Endometrial microvascular endothelial cells (primary cell): Measurements from ENCODE around the gene USH2A. TPM values are rescaled to one million over a fixed set of nuclear protein-coding genes. Genes with fewer than 3 reads are reported as not detected.

Source experiments
- in situ Hi-C: cut with HindIII; loops from 2 replicates; pipeline ENCODE4 v1.10.0; 2017; ENCODE audit warnings: low sequenced_read_pairs, low pct_unique_long_range_greater_than_20kb; ENCODE audit errors: inconsistent ontology term
- total RNA-seq: library from RNA; depleted of rRNA; stranded (reverse); fragments of >200 nt; gene quantifications from one replicate; pipeline ENCODE4 v1.2.3, GENCODE V29; 2015; ENCODE audit errors: inconsistent ontology term

USH2A gene
- total RNA-seq, 1 donor from 2014 or later: not detected

- in situ Hi-C loops: no loop called here
These were observed 814.6 kb downstream of the USH2A start for GRCh38 chr1:215608646-215609045.

GRCh38 chr1:215607412-215607811 is 815.8 kb downstream of the USH2A start:
- in situ Hi-C loops: no loop called here

- in situ Hi-C loops: no loop called here
These were observed 816.6 kb downstream of the USH2A start for GRCh38 chr1:215606564-215607168.

- in situ Hi-C loops: no loop called here
These were observed 817.2 kb downstream of the USH2A start for GRCh38 chr1:215606036-215606435.

GRCh38 chr1:215605011-215605621 is 818.1 kb downstream of the USH2A start:
- in situ Hi-C loops: no loop called here

GRCh38 chr1:215603319-215603718 is 819.9 kb downstream of the USH2A start:
- in situ Hi-C loops: no loop called here

- in situ Hi-C loops: no loop called here
These were observed 822.0 kb downstream of the USH2A start for GRCh38 chr1:215601276-215601675.

GRCh38 chr1:215600867-215601266 is 822.4 kb downstream of the USH2A start:
- in situ Hi-C loops: no loop called here

GRCh38 chr1:215600258-215600792 is 822.9 kb downstream of the USH2A start:
- in situ Hi-C loops: no loop called here

- in situ Hi-C loops: no loop called here
These were observed 823.7 kb downstream of the USH2A start for GRCh38 chr1:215599418-215600074.

GRCh38 chr1:215597961-215598360 is 825.3 kb downstream of the USH2A start:
- in situ Hi-C loops: no loop called here

- in situ Hi-C loops: no loop called here
These were observed 828.0 kb downstream of the USH2A start for GRCh38 chr1:215595231-215595630.

- in situ Hi-C loops: no loop called here
These were observed 828.6 kb downstream of the USH2A start for GRCh38 chr1:215594640-215595039.

GRCh38 chr1:215590779-215591491 is 832.3 kb downstream of the USH2A start:
- in situ Hi-C loops: no loop called here

GRCh38 chr1:215589650-215590435 is 833.4 kb downstream of the USH2A start:
- in situ Hi-C loops: no loop called here

- in situ Hi-C loops: no loop called here
These were observed 838.9 kb downstream of the USH2A start for GRCh38 chr1:215584389-215584788.

- in situ Hi-C loops: no loop called here
These were observed 840.0 kb downstream of the USH2A start for GRCh38 chr1:215583185-215583749.

- in situ Hi-C loops: no loop called here
These were observed 841.4 kb downstream of the USH2A start for GRCh38 chr1:215581896-215582295.
